HG03469 (cell line): Measurements from ENCODE around the gene CXorf65.

Experiments
- ATAC-seq: cut with Tn5 transposase; IDR thresholded peaks from one replicate; pipeline ENCODE4 v1.9.1; 2021; ENCODE audit warnings: mild to moderate bottlenecking, moderate library complexity, moderate number of reproducible peaks; ENCODE audit not compliant: unreplicated experiment

The CXorf65 gene

GRCh38 chrX:71068044-71068918 lies 38.3 kb downstream of the CXorf65 start, which contains the start of gene SNX12:
Gene SNX12 (minus strand): TSS chrX:71068334. CDS start chrX:71068306, 28 bp downstream.
- ATAC-seq = peak; percentile 96

- no peak for ATAC-seq
Measured at GRCh38 chrX:71067712-71068043, 38.9 kb downstream of the CXorf65 start.

- no peak for ATAC-seq
Measured at GRCh38 chrX:71067089-71067488, 39.5 kb downstream of the CXorf65 start.

GRCh38 chrX:71060127-71060526 lies 46.4 kb downstream of the CXorf65 start:
- no peak for ATAC-seq

GRCh38 chrX:71057848-71058530 lies 48.6 kb downstream of the CXorf65 start:
- no peak for ATAC-seq

DNA sequence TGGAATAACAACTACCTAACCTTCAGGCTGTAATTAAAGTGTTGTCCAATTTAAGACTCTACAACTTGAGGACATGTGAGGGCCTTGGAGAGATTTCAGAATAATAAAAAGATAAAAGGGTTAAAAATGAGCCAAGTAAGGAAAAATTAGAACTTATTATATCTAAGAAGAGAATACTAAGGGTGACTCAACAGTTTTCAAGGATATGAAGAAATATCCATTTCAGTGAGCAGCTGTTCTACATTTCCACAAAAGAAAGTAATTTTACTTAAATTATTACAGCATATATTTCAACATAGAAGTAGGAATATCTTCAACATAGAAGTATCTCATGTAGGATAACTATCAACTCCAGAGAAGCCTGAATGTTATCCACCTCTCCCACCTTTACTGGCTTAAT lies 49.7 kb downstream of the CXorf65 start:
- ATAC-seq = no peak
